ENCODE results near the gene TRIM52. TPM values are rescaled to one million over a fixed set of nuclear protein-coding genes. Genes with fewer than 3 reads are reported as not detected.

TRIM52 gene
- total RNA-seq, 1 experiment from 2014 or later, result 7.8 TPM

DNA sequence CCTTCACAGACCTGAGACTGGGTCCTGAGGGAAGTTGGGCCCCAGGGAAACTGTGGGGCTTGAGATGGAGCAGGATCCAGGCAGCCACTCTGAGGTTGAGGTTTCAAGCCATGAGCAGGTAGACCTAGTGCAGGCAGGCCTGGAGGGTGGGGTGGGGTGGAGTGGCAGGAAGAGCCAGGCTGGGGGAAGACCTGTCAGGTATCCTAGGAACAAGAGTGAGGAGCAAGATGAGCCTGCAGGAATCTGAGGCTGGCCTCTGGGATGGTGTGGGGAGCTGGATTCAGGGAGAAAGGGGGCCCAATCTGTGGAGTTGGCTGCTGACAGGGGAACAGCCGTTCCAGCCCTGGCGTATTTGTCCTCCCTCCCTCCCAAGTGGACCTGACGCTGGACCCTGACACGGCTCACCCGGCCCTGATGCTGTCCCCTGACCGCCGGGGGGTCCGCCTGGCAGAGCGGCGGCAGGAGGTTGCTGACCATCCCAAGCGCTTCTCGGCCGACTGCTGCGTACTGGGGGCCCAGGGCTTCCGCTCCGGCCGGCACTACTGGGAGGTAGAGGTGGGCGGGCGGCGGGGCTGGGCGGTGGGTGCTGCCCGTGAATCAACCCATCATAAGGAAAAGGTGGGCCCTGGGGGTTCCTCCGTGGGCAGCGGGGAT, 27.0 kb downstream of the TRIM52 start:
- DNase-seq (ENCODE audit: low spot score) (no peak), ATAC-seq (peak; percentile 4)
- Mint-ChIP-seq H3K9me3 (no peaks in the 10 kb centered on the region), H3K4me3 (no peak overlapping the region), H3K27ac (no peak overlapping the region), H3K36me3 (peaks cover 58% of the 10 kb centered on the region), H3K27me3 (ENCODE audit: low read depth) (no peaks in the 10 kb centered on the region), H3K4me1 (peaks cover 12% of the 10 kb centered on the region)
- TF ChIP-seq JUN (CRISPR knock-in tag; IDR thresholded peaks at IDR 0.05), result no peak
- 0 out of 2 replicates have a peak, but pooled peaks have one; percentile 8 for TF ChIP-seq AR (CRISPR knock-in tag; IDR thresholded peaks at IDR 0.05)
- TF ChIP-seq, protein P1, sequence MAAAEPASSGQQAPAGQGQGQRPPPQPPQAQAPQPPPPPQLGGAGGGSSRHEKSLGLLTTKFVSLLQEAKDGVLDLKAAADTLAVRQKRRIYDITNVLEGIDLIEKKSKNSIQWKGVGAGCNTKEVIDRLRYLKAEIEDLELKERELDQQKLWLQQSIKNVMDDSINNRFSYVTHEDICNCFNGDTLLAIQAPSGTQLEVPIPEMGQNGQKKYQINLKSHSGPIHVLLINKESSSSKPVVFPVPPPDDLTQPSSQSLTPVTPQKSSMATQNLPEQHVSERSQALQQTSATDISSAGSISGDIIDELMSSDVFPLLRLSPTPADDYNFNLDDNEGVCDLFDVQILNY (CRISPR knock-in tag; IDR thresholded peaks at IDR 0.05), result no peak
- no peak for TF ChIP-seq CREM (CRISPR knock-in tag; IDR thresholded peaks at IDR 0.05)
- TF ChIP-seq, protein P2, sequence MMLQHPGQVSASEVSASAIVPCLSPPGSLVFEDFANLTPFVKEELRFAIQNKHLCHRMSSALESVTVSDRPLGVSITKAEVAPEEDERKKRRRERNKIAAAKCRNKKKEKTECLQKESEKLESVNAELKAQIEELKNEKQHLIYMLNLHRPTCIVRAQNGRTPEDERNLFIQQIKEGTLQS (CRISPR knock-in tag; conservative IDR thresholded peaks at IDR 0.05), result no peak
- TF ChIP-seq OVOL2 (CRISPR knock-in tag; IDR thresholded peaks at IDR 0.05; ENCODE audit: borderline replicate concordance), result no peak
- POLR2A ChIA-PET, result interaction anchor here (1.1 to 1.8 kb wide), 2 partner anchors 10 to 17 kb away, joined by 4 to 7 read pairs; partner anchors contain the start of gene TRIM41
- CTCF ChIA-PET, result interaction anchor here (1.7 kb wide), 1 partner anchor 39 kb away, joined by 3 read pairs; no protein-coding TSS in a partner anchor

DNA sequence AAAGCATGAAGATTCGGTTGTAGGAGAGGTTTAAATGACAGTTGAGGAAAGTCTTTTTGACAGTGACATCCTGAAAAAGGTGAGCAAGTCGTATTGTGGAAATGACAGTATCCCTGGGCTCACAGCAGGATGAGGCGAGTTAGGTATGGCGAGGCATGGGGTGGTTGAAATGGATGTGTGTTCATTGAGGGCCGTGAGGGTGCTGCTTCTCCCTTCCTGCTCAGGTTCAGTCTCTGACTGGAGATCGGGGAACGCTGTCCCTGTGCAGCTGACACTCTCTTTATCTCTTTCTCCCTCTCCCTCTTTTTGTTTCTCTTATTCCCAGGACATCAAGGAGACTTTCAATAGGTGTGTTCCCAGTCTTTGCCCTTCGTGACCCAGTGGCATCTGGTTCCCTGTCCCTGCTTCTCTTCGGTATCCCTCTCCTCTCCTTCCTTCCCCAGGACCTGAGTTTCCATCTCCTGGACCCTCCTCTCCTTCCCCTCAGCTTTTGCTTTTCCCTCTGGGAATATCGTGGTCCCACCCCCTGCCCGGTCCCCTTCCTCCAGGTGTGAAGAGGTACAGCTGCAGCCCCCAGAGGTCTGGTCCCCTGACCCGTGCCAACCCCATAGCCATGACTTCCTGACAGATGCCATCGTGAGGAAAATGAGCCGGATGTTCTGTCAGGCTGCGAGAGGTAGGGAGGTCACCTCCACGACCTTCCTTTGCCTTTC, 27.7 kb downstream of the TRIM52 start:
- no peak overlapping the region for H3K27ac Mint-ChIP-seq
- ATAC-seq, result no peak
- CTCF ChIA-PET, result no interaction called here

More for the DNA sequence above, 27.7 kb downstream of the TRIM52 start:
- H3K4me1 Mint-ChIP-seq, result peaks cover 8% of the 10 kb centered on the region; the same call in 1 of the 2 replicates
- H3K4me3 Mint-ChIP-seq, result no peak overlapping the region
- no peaks in the 10 kb centered on the region for H3K9me3 Mint-ChIP-seq
- TF ChIP-seq, protein P1 (CRISPR knock-in tag; IDR thresholded peaks at IDR 0.05), result no peak
- TF ChIP-seq ZNF138 (CRISPR knock-in tag; conservative IDR thresholded peaks at IDR 0.05) (no peak), ZNF281 (CRISPR knock-in tag; IDR thresholded peaks at IDR 0.05) (no peak), TP53 (CRISPR knock-in tag; IDR thresholded peaks at IDR 0.05) (no peak), HMGA2 (CRISPR knock-in tag; IDR thresholded peaks at IDR 0.05) (no peak), E2F1 (CRISPR knock-in tag; IDR thresholded peaks at IDR 0.05) (no peak), JUN (CRISPR knock-in tag; IDR thresholded peaks at IDR 0.05) (no peak), RELA (CRISPR knock-in tag; IDR thresholded peaks at IDR 0.05; ENCODE audit: borderline replicate concordance) (no peak)
- TF ChIP-seq, protein P2 (CRISPR knock-in tag; conservative IDR thresholded peaks at IDR 0.05), result no peak
- H3K36me3 Mint-ChIP-seq, result peaks cover 51% of the 10 kb centered on the region
- no peak for DNase-seq (ENCODE audit: low spot score)
- no peaks in the 10 kb centered on the region for H3K27me3 Mint-ChIP-seq (ENCODE audit: low read depth)
- POLR2A ChIA-PET, result interaction anchor here (1.0 kb wide), 1 partner anchor 10 kb away, joined by 3 read pairs; the partner anchor contains the start of gene TRIM41
